LoVo (cell line): ENCODE data around the gene ITGAL.

Experiments
- DNase-seq: peaks from one replicate; pipeline ENCODE4 v3.0.0-alpha.2; 2016; ENCODE audit warnings: low spot score

The ITGAL gene

DNA sequence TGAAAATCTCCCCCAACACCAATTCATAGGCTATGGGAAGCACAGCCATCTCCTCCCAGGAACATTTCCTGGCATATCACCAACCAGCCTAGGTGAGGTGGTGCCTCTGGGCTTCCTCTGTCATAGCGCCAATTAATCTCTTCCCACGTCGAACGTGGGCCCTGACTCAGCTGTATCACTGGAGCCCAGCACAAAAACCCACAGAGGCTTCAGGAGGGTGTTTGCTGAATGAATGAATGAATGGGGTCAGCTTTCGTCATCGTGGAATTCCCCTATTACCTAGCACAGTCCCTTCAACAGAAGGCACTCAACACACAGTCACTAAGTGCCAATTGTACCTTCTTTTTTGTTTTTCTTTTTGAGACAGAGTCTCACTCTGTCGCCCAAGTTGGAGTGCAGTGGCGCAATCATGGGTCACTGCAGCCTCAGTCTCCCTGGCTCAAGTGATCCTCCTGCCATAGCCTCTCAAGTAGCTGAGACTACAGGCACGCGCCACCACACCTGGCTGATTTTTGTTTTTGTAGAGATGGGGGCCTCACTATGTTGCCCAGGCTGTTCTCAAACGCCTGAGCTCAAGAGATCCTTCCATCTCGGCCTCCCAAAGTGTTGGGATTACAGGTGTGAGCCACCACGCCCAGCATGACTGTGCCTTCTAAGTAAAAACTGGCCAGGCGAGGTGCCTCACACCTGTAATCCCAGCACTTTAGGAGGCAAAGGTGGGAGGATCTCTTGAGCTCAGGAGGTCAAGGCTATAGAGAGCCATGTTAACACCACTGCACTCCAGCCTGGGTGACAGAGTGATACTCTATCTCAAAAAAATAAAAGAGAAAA is 94.8 kb downstream of the ITGAL start:
- DNase-seq, result no peak

DNA sequence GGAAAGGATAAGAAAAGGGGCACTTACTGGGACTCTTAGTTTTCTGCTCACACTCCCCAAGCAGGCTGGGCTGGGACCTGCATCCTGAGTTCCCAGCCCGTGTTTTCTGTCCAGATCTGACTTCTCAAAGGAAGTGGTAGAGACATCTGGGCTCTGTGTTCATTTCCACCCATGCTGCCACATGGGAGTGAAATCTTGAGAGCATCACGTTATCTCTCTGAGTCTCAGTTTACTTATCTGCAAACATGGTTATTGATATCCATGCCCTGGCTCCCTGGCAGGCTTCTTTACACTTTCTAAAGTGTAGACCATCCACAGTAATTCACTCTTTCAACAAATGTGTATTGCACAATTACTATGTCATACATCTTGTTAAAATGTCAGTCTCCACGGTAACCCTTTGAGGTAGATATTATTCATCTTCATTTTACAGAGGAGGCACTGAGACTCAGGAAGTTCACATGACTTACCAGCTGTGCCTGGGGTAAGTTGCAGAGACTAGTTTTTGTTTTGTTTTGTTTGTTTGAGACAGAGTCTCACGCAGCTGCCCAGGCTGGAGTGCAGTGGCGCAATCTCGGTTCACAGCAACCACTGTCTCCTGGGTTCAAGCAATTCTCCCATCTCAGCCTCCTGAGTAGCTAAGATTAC is 95.6 kb downstream of the ITGAL start:
- no peak for DNase-seq

DNA sequence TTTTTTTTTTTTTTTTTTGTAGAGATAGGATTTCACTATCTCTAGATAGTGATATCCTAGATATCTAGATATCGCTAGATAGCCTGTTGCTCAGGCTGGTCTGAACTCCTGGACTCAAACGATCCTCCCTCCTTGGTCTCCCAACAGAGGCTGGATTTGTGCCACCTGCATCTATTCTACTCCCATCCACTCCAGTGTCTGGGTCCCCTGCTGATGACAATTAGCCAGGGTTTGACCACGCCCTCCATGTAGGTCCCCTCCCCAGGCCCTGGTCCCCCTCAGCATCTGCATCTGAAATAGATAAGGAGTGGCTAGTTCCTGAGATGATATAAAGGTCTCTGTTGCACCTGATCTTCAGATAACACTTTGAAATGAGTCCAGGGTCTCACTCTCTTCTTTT is 96.7 kb downstream of the ITGAL start:
- DNase-seq, result no peak

DNA sequence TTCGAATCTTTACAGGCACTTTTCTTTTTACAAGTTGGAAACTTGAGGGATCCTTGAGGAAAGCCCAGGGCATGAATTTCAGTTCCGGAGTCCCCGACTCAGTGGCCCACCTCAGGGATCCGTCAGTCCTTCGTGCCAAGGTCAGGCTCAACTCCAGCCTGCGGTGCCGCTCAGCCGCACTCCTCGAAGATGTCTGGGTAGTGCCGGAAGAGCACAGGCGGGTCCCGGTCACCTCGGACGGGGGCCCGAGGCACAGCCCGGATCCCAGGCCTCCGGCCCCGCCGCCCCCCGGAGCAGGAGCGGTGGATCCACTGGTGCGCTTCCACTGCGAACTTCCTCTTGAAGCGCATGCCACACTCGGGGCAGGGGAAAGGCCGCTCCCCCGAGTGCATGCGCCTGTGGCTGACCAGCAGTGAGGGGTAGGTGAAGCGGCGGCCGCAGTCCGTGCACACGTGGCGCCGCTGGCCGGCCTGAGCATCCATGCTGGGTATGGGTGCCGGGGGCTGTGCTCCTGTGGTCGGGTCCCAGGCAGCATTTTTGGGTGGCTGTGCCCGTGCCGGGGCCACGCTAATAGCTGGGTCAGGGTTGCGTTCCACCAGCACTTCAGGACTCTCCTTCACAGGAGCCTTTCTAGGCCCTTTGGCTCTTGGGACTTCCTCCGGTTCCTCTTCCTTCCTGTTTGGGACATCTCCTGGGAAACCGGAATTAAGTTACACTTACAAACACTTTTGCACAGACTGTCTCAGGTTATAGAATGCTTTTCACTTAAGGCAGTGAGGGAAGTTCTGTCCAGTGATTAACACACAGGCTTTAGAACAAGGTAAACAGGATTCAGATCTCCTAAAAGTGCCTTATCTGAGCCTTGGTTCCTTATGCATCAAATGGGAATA is 97.4 kb downstream of the ITGAL start:
- no peak for DNase-seq

DNA sequence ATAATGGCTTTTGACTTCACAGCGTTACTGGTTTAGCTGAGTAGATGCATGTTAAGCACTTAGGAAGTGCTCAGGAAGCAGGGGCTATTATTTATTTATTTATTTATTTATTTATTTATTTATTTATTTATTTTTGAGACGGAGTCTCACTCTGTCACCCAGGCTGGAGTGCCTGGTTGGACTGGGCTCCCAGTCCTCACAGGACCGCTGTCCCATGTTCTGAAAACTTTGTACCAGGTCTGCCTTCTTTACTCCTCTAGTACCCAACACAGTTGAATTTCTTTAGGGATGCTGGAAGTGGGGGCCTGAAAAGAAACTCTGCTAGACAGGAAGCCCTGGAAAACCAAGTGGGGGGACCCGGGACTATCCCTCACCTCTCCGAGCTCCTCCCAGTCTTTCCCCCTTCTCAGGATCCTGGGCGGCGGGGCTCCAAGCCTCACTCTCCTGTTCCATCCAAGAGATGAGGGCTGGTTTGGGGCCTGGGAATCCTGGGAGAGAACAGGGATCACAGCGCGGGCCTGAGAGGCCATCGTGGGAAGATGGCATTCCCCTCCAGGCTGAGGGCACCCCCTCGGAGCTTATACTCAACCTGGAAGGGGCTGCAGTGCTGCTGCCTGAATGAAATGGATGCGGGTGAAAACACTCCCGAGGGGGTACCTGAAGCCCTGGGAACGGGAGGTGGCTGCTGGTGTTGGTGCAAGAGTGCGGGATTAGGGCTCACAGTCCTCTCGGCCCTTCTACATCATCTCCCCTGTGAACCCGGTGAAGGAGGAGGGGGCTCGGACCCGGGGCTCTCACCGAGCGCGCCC is 98.3 kb downstream of the ITGAL start:
- no peak for DNase-seq

DNA sequence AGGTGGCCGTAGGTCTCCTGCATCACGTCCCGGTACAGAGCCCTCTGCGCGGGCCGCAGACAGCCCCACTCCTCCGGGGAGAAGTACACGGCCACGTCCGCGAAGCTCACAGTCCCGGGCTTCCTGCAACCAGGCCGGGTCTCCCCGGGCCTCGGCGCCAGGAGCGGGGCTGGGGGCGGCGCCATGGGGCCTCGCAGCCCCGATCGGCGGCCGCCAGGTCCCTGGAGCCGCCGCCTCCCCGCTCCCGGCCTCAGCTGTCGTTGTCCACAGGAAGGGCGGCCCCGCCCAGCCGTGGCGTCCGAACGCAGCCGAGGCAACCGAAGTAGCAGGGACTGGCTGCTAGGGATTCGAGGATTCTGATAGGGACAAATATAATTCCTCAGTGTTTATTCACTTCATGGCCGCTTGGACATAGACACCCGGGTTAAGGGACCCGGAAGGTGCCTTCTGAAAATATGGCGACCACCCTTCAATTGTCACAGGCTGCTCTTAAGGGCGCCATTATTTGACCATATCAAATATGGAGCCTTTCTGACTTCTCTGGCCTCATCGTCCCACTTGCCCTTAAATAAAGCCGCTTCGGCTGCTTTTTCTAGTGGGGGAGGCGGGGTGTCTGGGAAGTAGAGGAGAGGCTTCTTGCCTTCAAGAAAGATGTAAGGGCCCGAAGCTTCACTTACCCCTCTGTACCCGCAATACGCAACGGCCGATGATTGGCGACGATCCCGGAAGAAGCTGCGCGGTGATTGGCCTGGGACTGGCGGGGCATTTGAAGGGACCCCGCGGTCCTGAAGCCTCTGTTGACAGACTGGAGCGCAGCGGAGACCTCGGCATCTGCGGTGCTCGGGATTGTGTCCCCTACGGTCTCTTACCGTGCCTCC is 99.1 kb downstream of the ITGAL start, which contains the start of gene ZNF688:
ZNF688 (minus strand) TSS at position 270 of the 878 bp plus-strand sequence; CDS start at position 185, 85 bp downstream.
- peak; percentile 95 for DNase-seq
